ENCODE data around the gene TMC1.

- no peak for TF ChIP-seq EZH2 (IDR thresholded peaks at IDR 0.05; ENCODE audit: borderline replicate concordance, control insufficient read depth, low read depth, low read length)
- no peak for TF ChIP-seq ZNF274 (IDR thresholded peaks at IDR 0.05; ENCODE audit: insufficient read depth, insufficient read length)
- no peak for TF ChIP-seq CBFB (IDR thresholded peaks at IDR 0.05; ENCODE audit: low read depth)
- TF ChIP-seq YY1 (IDR thresholded peaks at IDR 0.05; ENCODE audit: low read depth, low read length) = no peak
- TF ChIP-seq TARDBP (IDR thresholded peaks at IDR 0.05; ENCODE audit: borderline replicate concordance) = no peak
- TF ChIP-seq, protein P1, sequence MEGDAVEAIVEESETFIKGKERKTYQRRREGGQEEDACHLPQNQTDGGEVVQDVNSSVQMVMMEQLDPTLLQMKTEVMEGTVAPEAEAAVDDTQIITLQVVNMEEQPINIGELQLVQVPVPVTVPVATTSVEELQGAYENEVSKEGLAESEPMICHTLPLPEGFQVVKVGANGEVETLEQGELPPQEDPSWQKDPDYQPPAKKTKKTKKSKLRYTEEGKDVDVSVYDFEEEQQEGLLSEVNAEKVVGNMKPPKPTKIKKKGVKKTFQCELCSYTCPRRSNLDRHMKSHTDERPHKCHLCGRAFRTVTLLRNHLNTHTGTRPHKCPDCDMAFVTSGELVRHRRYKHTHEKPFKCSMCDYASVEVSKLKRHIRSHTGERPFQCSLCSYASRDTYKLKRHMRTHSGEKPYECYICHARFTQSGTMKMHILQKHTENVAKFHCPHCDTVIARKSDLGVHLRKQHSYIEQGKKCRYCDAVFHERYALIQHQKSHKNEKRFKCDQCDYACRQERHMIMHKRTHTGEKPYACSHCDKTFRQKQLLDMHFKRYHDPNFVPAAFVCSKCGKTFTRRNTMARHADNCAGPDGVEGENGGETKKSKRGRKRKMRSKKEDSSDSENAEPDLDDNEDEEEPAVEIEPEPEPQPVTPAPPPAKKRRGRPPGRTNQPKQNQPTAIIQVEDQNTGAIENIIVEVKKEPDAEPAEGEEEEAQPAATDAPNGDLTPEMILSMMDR (IDR thresholded peaks at IDR 0.05 in 2 of 3, conservative IDR thresholded peaks at IDR 0.05 in 1 of 3; ENCODE audit: control insufficient read depth in 2 of 3, extremely low read depth in 1 of 3, insufficient read depth in 1 of 3, low read depth in 3 of 3, low read length in 3 of 3) = no peak
Observed at GRCh38 chr9:72687331-72687730, 165.9 kb downstream of the TMC1 start.

Measured in GM12878 (cell line).